Stimulated activated CD8-positive, alpha-beta memory T cell treated with anti-CD3 and anti-CD28 coated beads, Interleukin-15, amount 100 ng/mL, for 48 hours (primary cell): ENCODE results near the gene KRTAP12-1.

Experiments used
- DNase-seq, 2 donors: peaks; one replicate each; pipeline ENCODE4 v3.0.0-alpha.2; 2020; ENCODE audit warnings: low read depth in 2 of 2

KRTAP12-1 gene

GRCh38 chr21:44711327-44712202 is 29.6 kb upstream of the KRTAP12-1 start, which contains the start of gene TSPEAR:
TSPEAR (minus strand) TSS chr21:44711572; CDS start chr21:44711514, 58 bp downstream.
- DNase-seq, result no peak

DNA sequence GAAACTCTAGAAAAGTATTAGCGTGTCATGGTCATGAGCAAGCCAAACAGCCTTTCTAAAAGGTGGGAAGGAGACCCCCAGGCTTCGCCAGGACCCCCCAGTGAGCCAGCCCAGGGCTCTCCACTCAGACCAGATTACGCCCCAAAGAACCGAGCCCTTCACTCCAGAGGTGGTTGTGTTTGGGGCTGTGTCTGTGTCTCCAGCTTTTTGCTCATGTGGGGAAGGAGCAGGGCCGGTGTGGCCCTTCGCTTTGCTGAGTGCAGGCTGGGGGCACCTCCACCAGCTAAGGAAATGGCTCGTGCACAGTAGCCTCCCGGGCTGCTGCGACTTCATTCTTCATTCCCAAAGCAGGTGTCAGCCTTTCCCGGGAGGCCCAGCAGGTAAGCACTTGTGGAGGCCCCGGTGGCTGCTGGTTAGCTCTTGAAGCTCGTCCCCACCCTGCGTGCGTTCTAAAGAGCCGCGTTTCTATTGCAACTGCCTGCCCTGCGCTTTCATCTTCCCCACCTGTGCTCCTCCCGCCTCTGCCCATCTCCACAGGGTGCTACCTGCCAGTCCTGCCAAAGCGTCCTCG is 28.9 kb upstream of the KRTAP12-1 start:
- DNase-seq, result no peak

GRCh38 chr21:44710294-44710665 is 28.3 kb upstream of the KRTAP12-1 start:
- DNase-seq, result no peak

GRCh38 chr21:44709426-44710293 is 27.7 kb upstream of the KRTAP12-1 start:
- no peak for DNase-seq

GRCh38 chr21:44708866-44709425 is 27.0 kb upstream of the KRTAP12-1 start:
- no peak for DNase-seq

DNA sequence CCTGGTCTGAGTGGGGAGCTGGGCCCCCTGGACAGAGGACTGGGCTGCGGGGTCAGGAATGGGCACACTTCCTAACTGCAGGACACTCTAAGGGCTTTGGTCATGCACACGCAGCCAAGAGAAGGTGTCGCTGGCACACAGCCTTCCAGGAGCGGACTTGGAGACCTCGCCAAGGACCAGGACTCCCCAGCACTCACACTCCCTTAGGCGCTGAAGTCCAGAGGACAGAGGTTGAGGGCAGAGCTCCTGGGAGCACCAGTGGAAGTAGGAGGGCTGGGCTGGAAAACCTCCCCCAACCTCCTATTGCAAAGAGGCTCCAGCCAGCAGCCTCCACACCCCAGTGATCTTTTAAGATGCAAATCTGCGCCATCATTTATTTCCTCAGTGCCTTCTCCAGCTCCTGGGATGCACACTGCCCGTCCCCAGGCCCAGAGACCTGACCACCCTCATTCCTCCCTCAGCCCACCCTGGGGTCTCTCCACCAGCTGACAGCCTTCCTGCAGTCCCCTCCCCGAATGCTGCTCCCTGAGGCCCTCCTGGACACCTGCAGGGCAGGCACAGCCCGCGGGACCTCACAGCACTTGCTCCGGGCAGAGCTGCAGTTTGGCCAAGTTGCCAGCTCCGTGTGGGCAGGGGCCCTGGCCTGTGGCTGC is 26.4 kb upstream of the KRTAP12-1 start:
- DNase-seq, result no peak

DNA sequence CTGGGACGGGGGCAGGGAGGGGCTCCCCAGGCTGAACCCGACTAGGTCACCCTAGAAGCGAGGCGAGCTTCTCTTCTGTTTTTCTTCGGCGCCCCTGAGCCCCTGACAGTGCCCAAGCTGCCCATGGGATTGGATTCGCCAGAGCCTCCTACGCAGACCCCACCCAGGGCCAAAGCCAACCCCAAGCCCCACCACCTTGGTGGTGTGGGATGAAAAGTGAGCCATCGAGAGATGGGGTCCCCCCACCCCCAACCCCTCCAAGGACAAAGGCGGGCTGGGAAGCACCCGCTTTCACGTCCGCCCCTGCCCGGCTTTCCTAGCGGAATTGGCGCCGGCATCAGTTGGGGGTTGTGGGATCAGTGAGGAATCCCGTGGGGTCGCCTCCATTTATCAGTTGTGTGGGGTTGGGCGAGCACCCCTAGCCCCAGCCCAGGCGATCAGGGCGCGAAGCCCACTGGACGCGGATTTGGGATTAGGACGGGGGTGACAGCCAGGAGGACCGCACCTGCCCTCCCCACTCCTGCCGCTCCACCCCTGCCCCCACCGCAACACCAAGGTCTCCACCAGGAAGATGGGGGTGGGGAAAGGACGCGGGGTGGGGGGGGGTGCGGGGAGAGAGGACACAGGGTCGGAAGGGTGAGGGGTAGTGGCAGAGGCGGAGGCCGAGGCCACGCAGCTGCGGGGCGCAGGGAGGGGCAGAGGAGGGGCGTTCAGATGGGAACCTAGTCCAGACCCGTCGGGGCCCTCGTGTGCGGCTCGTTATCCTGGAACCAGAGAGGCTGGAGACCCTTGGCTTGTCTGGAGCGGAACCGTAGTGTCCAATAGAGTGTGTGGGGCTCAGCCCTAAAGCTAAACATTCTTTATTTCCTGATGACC is 25.0 kb upstream of the KRTAP12-1 start:
- no peak for DNase-seq

- DNase-seq, result no peak
Observed at GRCh38 chr21:44706026-44706705, 24.2 kb upstream of the KRTAP12-1 start.

DNA sequence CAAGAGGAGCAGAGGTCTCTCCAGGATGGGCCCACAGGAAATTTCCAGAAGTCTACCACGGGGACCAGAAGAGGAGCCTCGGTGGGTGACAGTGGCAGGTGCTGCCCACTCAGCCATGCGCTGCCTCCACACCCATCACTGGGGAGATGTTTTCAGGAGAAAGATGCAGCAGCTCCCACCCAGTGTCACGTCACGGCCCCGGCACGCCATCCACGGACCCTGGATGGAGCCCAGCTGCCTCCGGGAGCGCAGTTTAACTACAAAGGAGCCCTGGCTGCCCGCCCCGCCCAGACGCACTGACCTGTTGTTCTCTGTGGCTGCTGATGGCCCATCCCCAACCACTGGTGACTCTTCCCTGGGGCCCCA is 22.7 kb upstream of the KRTAP12-1 start:
- no peak for DNase-seq

DNA sequence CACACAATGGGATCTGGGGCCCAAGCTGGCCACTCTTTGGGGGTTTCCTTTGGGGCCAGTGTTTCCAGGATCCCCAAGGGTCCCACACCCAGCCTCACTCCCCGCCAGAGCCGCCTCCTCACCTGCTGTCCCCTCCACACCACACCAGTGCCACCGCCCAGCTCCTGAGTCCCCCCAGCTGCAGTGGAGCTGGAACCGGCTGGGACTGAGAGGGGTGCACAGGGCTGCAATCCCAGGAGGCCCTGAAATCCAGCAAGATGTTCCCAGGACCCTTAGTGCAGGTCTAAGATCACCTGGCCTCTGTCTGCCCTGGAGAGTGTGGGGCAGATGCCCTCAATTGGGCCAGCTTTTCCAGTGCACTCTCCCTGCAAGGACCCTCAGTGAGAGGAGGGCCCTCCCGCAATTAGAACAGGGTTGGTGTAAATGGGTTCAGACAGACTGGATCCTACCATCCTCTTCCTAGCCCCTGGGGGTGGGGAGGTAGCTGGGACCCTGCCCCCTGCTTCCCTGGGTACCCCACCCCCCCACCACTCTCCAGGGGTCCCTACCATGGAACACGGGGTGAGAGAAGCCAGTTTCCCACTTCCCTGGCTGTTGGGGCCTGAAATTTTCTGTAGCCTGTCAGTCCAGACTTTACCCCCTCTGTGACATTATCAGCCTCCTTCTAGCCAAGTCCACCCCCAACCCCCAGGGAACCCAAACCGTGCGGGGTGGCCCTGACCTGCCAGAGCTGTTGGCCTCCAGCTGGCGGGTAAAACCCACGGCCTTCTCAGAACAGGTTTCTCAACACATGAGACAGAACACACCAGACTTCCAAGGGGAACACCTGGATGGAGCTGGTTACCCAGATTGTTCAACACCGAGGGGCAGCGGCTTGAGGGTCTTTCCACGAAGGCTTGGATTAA is 22.0 kb upstream of the KRTAP12-1 start:
- no peak for DNase-seq

GRCh38 chr21:44702973-44703730 is 21.2 kb upstream of the KRTAP12-1 start:
- no peak for DNase-seq

- DNase-seq, result no peak
Observed at GRCh38 chr21:44702111-44702972, 20.4 kb upstream of the KRTAP12-1 start.

- no peak for DNase-seq
Observed at GRCh38 chr21:44701541-44701940, 19.6 kb upstream of the KRTAP12-1 start.

GRCh38 chr21:44701023-44701400 is 19.0 kb upstream of the KRTAP12-1 start:
- no peak for DNase-seq

DNA sequence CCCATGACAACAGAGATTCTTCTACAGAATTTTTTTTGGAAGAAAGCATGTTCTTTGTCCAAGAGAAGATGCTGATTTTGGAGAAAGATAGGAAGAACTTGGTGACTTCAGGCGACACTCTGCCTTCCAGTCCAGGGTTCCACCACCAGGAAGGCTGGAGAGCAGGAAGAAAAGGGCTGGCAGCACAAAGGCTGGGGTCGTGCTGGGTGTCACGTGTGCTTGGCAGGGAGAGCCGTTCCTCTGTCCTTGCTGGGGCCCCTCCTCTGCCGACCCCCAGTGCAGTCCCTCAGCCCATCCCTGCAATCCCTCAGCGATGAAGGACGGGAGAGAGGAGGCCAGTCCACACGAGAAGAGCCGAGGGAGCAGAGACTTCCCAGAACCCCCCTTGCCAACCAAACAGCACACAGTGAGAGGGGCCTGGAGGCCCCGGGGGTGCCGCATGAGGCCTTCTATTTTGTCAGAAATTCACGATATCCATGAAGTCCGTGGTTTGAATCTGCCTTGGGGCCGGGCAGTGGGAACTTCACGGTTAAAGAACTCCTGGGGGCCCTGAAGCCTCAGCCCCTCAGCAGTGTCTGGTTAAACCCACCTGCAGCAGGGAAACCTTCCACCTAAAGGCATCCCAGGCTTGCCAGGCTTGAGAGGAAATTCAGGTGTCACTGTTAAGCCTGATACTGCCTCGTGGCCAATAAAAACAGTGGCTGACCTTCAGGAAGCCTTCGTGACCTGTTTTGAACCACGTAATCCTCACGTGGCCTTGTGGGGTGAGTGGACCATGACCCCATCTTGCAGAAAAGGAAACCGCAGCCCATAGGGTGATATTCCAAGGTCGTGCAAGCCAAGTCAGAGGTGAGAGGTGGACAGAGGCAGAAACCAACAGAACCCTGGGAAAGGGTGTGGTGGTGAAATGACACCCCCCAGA is 18.4 kb upstream of the KRTAP12-1 start:
- no peak for DNase-seq

- DNase-seq, result no peak
Observed at GRCh38 chr21:44699502-44700001, 17.6 kb upstream of the KRTAP12-1 start.
